Measurements from ENCODE around the gene BHMT2.

Gene BHMT2

GRCh38 chr5:79069488-79070349 is at the start of gene BHMT2, which contains the start of gene DMGDH:
Gene BHMT2 (plus strand): TSS chr5:79069767. CDS start chr5:79069783, 16 bp downstream.
Gene DMGDH (minus strand): TSS chr5:79069674. CDS start chr5:79069620, 54 bp downstream.
- H3K4me3 ChIP-seq (ENCODE audit: low read length), result peak within 1 kb of the TSS; percentile 44
- TF ChIP-seq CTCF (conservative IDR thresholded peaks at IDR 0.05; ENCODE audit: low read depth, low read length), result no peak
- no peak for DNase-seq (ENCODE audit: low read depth)

GRCh38 chr5:79020861-79021561 is 48.6 kb upstream of the BHMT2 start:
- DNase-seq (ENCODE audit: low read depth), result peak; percentile 27
- peak; percentile 93 for TF ChIP-seq CTCF (conservative IDR thresholded peaks at IDR 0.05; ENCODE audit: low read depth, low read length)
- peak overlapping the region; percentile 30 for H3K4me3 ChIP-seq (ENCODE audit: low read length)

- DNase-seq (ENCODE audit: low read depth), result no peak
Observed at GRCh38 chr5:79021753-79022152, 47.8 kb upstream of the BHMT2 start.

GRCh38 chr5:79022771-79023170 is 46.8 kb upstream of the BHMT2 start:
- TF ChIP-seq CTCF (conservative IDR thresholded peaks at IDR 0.05; ENCODE audit: low read depth, low read length), result no peak
- no peak overlapping the region for H3K4me3 ChIP-seq (ENCODE audit: low read length)
- DNase-seq (ENCODE audit: low read depth), result no peak

More at GRCh38 chr5:79021753-79022152, 47.8 kb upstream of the BHMT2 start:
- no peak for TF ChIP-seq CTCF (conservative IDR thresholded peaks at IDR 0.05; ENCODE audit: low read depth, low read length)
- H3K4me3 ChIP-seq (ENCODE audit: low read length), result no peak overlapping the region

GRCh38 chr5:79023348-79023747 is 46.2 kb upstream of the BHMT2 start:
- no peak overlapping the region for H3K4me3 ChIP-seq (ENCODE audit: low read length)
- no peak for TF ChIP-seq CTCF (conservative IDR thresholded peaks at IDR 0.05; ENCODE audit: low read depth, low read length)
- no peak for DNase-seq (ENCODE audit: low read depth)

- no peak for DNase-seq (ENCODE audit: low read depth)
- no peak overlapping the region for H3K4me3 ChIP-seq (ENCODE audit: low read length)
- no peak for TF ChIP-seq CTCF (conservative IDR thresholded peaks at IDR 0.05; ENCODE audit: low read depth, low read length)
Observed at GRCh38 chr5:79023947-79024346, 45.6 kb upstream of the BHMT2 start.
